BLaER1 (cell line): ENCODE measurements around the gene CASKIN2.
A peak's percentile ranks its signal among the peaks of the same experiment; 100 is the strongest.

ENCODE experiments used
- H3K27ac ChIP-seq: shearing (Covaris generic); formaldehyde crosslinking; 2 replicates; pipeline ENCODE4 v1.8.1; 2022
- H3K27me3 ChIP-seq: shearing (Covaris generic); formaldehyde crosslinking; 2 replicates; pipeline ENCODE4 v1.8.1; 2022
- H3K36me3 ChIP-seq: shearing (Covaris generic); formaldehyde crosslinking; 2 replicates; pipeline ENCODE4 v1.8.1; 2022
- H3K4me1 ChIP-seq: shearing (Covaris generic); formaldehyde crosslinking; 2 replicates; pipeline ENCODE4 v1.8.1; 2022
- H3K4me2 ChIP-seq: shearing (Covaris generic); formaldehyde crosslinking; 2 replicates; pipeline ENCODE4 v1.8.1; 2022
- H3K4me3 ChIP-seq: shearing (Covaris generic); formaldehyde crosslinking; 2 replicates; pipeline ENCODE4 v1.8.1; 2022
- H3K9ac ChIP-seq: shearing (Covaris generic); formaldehyde crosslinking; 2 replicates; pipeline ENCODE4 v1.8.1; 2022
- H3K9me3 ChIP-seq: shearing (Covaris generic); formaldehyde crosslinking; 2 replicates; pipeline ENCODE4 v1.8.1; 2022
- H4K20me1 ChIP-seq: shearing (Covaris generic); formaldehyde crosslinking; 2 replicates; pipeline ENCODE4 v1.8.1; 2022
- Cebpa-rat ChIP-seq: shearing (Covaris generic); IDR thresholded peaks from 2 replicates; pipeline ENCODE4 v1.8.1; 2022

The CASKIN2 gene

GRCh38 chr17:75515496-75516254 is at the start of gene CASKIN2:
Gene CASKIN2 (minus strand): TSS chr17:75515537. CDS start chr17:75513804, 1,733 bp downstream.
- H3K9ac ChIP-seq: peak within 1 kb of the TSS; percentile 91
- no peak for TF ChIP-seq Cebpa-rat
- peaks cover 57% of the 10 kb centered on the region for H3K4me1 ChIP-seq
- no peaks in the 10 kb centered on the region for H3K9me3 ChIP-seq
- H3K4me2 ChIP-seq: peak within 1 kb of the TSS; percentile 97
- no peaks in the 10 kb centered on the region for H3K27me3 ChIP-seq
- H3K36me3 ChIP-seq: peaks cover 51% of the 10 kb centered on the region
- H4K20me1 ChIP-seq: peaks cover 66% of the 10 kb centered on the region
- H3K4me3 ChIP-seq: peak within 1 kb of the TSS; percentile 97
- peak within 1 kb of the TSS; percentile 91 for H3K27ac ChIP-seq

DNA sequence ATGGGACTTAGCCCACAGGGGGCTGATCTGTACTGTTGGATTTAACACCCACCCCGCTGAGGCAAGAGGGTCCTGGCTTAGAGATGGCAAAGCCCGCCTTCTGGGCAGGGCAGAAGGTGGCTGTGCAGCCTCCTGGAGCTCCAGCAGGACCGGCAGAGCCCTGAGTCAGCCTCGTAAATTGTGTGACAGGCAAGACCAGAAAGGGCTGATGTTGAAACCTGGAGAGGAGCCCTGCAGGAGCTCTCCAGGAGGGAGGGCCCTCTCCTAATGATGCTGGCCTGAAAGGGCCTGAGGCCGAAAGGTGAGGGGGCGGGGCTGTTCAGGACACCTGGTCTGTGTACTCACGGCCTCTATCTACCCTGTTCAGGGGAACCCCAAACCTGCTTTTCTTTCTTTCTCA is 49.7 kb upstream of the CASKIN2 start:
- H3K4me1 ChIP-seq: peaks cover 34% of the 10 kb centered on the region
- H3K9me3 ChIP-seq: no peaks in the 10 kb centered on the region
- H3K4me2 ChIP-seq: no peak overlapping the region
- H3K27me3 ChIP-seq: no peaks in the 10 kb centered on the region
- no peak overlapping the region for H3K27ac ChIP-seq
- no peaks in the 10 kb centered on the region for H4K20me1 ChIP-seq
- no peak overlapping the region for H3K4me3 ChIP-seq
- TF ChIP-seq Cebpa-rat: no peak
- H3K9ac ChIP-seq: no peak overlapping the region
- H3K36me3 ChIP-seq: peaks cover 64% of the 10 kb centered on the region

GRCh38 chr17:75564195-75564594 is 48.9 kb upstream of the CASKIN2 start:
- H3K4me1 ChIP-seq: peaks cover 30% of the 10 kb centered on the region
- no peaks in the 10 kb centered on the region for H3K9me3 ChIP-seq
- TF ChIP-seq Cebpa-rat: no peak
- H4K20me1 ChIP-seq: no peaks in the 10 kb centered on the region
- H3K27me3 ChIP-seq: no peaks in the 10 kb centered on the region
- peak overlapping the region; percentile 9; the same call in 1 of the 2 replicates for H3K27ac ChIP-seq
- H3K36me3 ChIP-seq: peaks cover 64% of the 10 kb centered on the region
- no peak overlapping the region for H3K4me3 ChIP-seq
- no peak overlapping the region for H3K9ac ChIP-seq
- no peak overlapping the region for H3K4me2 ChIP-seq

DNA sequence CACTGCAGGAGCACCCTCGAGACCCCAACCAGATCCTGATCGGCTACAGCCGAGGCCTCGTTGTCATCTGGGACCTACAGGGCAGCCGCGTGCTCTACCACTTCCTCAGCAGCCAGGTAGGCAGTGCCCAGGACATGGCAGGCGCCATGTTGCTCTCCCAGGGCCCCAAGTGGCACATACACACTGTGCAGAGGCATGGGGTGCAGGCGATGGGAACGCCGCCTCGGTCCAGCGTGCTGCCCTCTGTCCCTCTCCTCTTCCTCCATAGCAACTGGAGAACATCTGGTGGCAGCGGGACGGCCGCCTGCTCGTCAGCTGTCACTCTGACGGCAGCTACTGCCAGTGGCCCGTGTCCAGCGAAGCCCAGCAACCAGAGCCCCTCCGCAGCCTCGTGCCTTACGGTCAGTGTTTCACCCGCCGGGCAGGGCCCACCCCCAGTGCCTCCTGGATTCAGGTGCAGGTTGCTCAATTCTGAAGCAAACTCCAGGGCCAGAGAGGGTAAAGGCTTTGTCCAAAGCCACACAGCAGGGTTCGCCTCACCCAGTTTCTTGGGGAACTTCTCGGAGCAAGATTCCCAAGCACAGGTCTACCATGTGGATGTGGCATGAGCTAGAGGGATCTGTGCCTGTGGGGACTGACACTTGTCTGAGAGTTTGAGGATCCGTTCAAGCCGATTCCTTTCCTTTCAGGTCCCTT is 47.9 kb upstream of the CASKIN2 start:
- H3K9me3 ChIP-seq: no peaks in the 10 kb centered on the region
- H3K27ac ChIP-seq: no peak overlapping the region; the same call in 1 of the 2 replicates
- peaks cover 58% of the 10 kb centered on the region for H3K36me3 ChIP-seq
- H4K20me1 ChIP-seq: no peaks in the 10 kb centered on the region
- no peak for TF ChIP-seq Cebpa-rat
- peaks cover 33% of the 10 kb centered on the region for H3K4me1 ChIP-seq
- H3K4me2 ChIP-seq: no peak overlapping the region
- no peak overlapping the region for H3K4me3 ChIP-seq
- no peaks in the 10 kb centered on the region for H3K27me3 ChIP-seq
- H3K9ac ChIP-seq: no peak overlapping the region

DNA sequence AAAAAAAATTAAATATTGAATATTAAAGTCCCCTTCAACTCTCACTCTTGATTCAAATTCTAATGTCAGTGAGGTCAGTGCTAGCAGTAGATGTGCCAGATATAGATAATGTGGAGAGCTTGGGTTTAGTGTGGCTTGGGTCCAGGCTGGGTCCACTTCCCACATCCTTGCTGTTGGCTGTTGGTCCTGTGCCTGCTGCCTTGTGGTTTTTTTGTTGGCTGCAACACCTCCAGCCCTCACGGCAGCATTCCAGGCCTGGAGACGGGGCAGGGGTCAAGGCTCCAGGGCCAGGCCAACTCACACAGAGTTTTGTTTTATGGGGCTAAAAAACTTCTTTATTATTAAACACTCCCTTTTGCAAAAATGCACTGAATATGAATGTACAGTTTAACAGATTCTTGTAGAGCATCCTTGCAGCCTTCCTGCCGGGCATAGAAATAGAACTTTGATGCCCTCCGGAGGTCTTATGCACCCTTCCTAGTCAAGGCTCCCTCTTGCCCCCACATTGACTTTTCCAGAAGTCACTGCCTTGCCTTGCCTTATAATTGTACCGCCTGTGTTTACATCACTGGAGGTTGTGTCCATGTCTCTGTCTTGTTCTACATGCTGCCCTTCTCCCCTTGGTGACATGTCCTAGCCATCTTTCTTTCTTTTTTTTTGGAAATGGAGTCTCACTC is 46.7 kb upstream of the CASKIN2 start:
- H3K27me3 ChIP-seq: no peaks in the 10 kb centered on the region
- H3K9ac ChIP-seq: no peak overlapping the region
- no peak for TF ChIP-seq Cebpa-rat
- H3K9me3 ChIP-seq: no peaks in the 10 kb centered on the region
- peaks cover 56% of the 10 kb centered on the region for H3K36me3 ChIP-seq
- no peaks in the 10 kb centered on the region for H4K20me1 ChIP-seq
- no peak overlapping the region for H3K4me3 ChIP-seq
- peak overlapping the region; percentile 18; the same call in 1 of the 2 replicates for H3K27ac ChIP-seq
- H3K4me1 ChIP-seq: peaks cover 34% of the 10 kb centered on the region
- no peak overlapping the region for H3K4me2 ChIP-seq

- Histone ChIP-seq H3K9ac (no peak overlapping the region), H3K4me1 (peaks cover 45% of the 10 kb centered on the region), H3K36me3 (peaks cover 42% of the 10 kb centered on the region)
Observed at GRCh38 chr17:75559958-75560533, 44.7 kb upstream of the CASKIN2 start.

DNA sequence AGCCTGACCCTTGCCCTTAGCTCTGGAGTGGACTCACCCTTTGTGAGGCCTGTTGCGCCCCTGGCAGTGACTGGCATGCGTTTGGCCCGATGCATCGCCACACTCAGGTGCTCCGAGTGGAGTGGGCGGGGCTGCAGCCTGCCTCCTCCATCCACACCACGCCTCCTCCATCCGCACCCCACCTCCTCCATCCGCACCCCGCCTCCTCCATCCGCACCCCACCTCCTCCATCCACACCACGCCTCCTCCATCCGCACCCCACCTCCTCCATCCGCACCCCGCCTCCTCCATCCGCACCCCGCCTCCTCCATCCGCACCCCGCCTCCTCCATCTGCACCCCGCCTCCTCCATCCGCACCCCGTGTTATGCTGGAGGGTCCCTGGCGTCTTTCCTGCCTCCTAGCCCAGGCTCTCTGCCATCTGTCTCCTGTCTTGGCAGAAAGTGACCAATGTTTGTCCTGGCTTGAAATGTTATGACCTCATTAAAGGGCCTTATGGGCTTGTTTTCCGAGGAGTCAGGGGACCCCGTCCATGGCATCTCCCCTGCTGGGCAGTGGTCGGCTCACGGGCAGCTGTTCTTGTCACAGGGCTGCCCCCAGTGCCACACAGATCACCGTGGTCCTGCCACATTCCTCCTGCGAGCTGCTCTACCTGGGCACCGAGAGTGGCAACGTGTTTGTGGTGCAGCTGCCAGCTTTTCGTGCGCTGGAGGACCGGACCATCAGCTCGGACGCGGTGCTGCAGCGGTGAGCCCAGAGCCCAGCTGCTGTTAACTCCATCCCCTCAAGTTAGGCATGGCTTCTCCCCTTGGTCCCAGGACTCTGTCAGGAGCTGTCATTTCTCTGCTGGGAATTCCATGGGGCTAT is 43.6 kb upstream of the CASKIN2 start:
- Histone ChIP-seq H3K36me3 (peaks cover 30% of the 10 kb centered on the region), H4K20me1 (no peaks in the 10 kb centered on the region), H3K4me1 (peaks cover 46% of the 10 kb centered on the region), H3K9ac (no peak overlapping the region), H3K4me2 (peak overlapping the region; percentile 86; the same call in 1 of the 2 replicates), H3K9me3 (no peaks in the 10 kb centered on the region), H3K4me3 (no peak overlapping the region), H3K27ac (0 out of 2 replicates have a peak overlapping the region, but pooled peaks have one; percentile 75), H3K27me3 (no peaks in the 10 kb centered on the region)
- TF ChIP-seq Cebpa-rat: no peak

More at GRCh38 chr17:75559958-75560533, 44.7 kb upstream of the CASKIN2 start:
- Histone ChIP-seq H3K4me2 (no peak overlapping the region), H3K27me3 (no peaks in the 10 kb centered on the region), H3K9me3 (no peaks in the 10 kb centered on the region), H3K4me3 (no peak overlapping the region), H4K20me1 (no peaks in the 10 kb centered on the region), H3K27ac (peak overlapping the region; percentile 4; the same call in 1 of the 2 replicates)
- no peak for TF ChIP-seq Cebpa-rat

GRCh38 chr17:75557852-75558665 is 42.7 kb upstream of the CASKIN2 start:
- Histone ChIP-seq H3K27me3 (no peaks in the 10 kb centered on the region), H3K4me2 (peak overlapping the region; percentile 86), H3K27ac (peak overlapping the region; percentile 75), H3K9me3 (no peaks in the 10 kb centered on the region), H3K4me1 (peaks cover 46% of the 10 kb centered on the region), H3K36me3 (peaks cover 22% of the 10 kb centered on the region), H4K20me1 (no peaks in the 10 kb centered on the region), H3K9ac (peak overlapping the region; percentile 54), H3K4me3 (0 out of 2 replicates have a peak overlapping the region, but pooled peaks have one; percentile 22)
- no peak for TF ChIP-seq Cebpa-rat
